ENCODE data around the gene ST6GALNAC1.
"Not testable (repeated sequence)": the region's sequence is repeated elsewhere in the genome, so short reads cannot be mapped to it uniquely, and the experiment has no call there.

ST6GALNAC1 gene

GRCh38 chr17:76617838-76618237 lies 25.7 kb downstream of the ST6GALNAC1 start:
- Histone ChIP-seq H3K27ac (ENCODE audit: low read depth, low read length) (no peak overlapping the region), H3K9ac (ENCODE audit: low read length in 5 of 5) (no peak overlapping the region), H3K36me3 (ENCODE audit: control insufficient read depth in 5 of 5, insufficient read depth in 5 of 5, low read length in 5 of 5) (no peaks in the 10 kb centered on the region), H3K4me3 (ENCODE audit: low read depth in 1 of 5, low read length in 5 of 5) (no peak overlapping the region), H3K4me1 (ENCODE audit: control insufficient read depth in 5 of 5, insufficient read depth in 5 of 5, low read length in 5 of 5) (no peaks in the 10 kb centered on the region), H3K9me3 (ENCODE audit: control insufficient read depth in 5 of 5, low read length in 5 of 5) (no peaks in the 10 kb centered on the region), H3K27me3 (ENCODE audit: control insufficient read depth in 5 of 5, insufficient read depth in 4 of 5, low read length in 5 of 5) (no peaks in the 10 kb centered on the region)

GRCh38 chr17:76614912-76615617 lies 28.5 kb downstream of the ST6GALNAC1 start:
- no peak overlapping the region for H3K4me3 ChIP-seq (ENCODE audit: low read depth in 1 of 5, low read length in 5 of 5)
- H3K36me3 ChIP-seq (ENCODE audit: control insufficient read depth in 5 of 5, insufficient read depth in 5 of 5, low read length in 5 of 5) = no peaks in the 10 kb centered on the region
- H3K27ac ChIP-seq (ENCODE audit: low read depth, low read length) = no peak overlapping the region
- H3K27me3 ChIP-seq (ENCODE audit: control insufficient read depth in 5 of 5, insufficient read depth in 4 of 5, low read length in 5 of 5) = no peaks in the 10 kb centered on the region
- H3K9me3 ChIP-seq (ENCODE audit: control insufficient read depth in 5 of 5, low read length in 5 of 5) = no peaks in the 10 kb centered on the region
- no peaks in the 10 kb centered on the region for H3K4me1 ChIP-seq (ENCODE audit: control insufficient read depth in 5 of 5, insufficient read depth in 5 of 5, low read length in 5 of 5)
- no peak overlapping the region for H3K9ac ChIP-seq (ENCODE audit: low read length in 5 of 5)

GRCh38 chr17:76614064-76614759 lies 29.3 kb downstream of the ST6GALNAC1 start:
- H3K27me3 ChIP-seq (ENCODE audit: control insufficient read depth in 5 of 5, insufficient read depth in 4 of 5, low read length in 5 of 5); H3K9ac ChIP-seq (ENCODE audit: low read length in 5 of 5); H3K36me3 ChIP-seq (ENCODE audit: control insufficient read depth in 5 of 5, insufficient read depth in 5 of 5, low read length in 5 of 5); H3K9me3 ChIP-seq (ENCODE audit: control insufficient read depth in 5 of 5, low read length in 5 of 5); H3K27ac ChIP-seq (ENCODE audit: low read depth, low read length); H3K4me1 ChIP-seq (ENCODE audit: control insufficient read depth in 5 of 5, insufficient read depth in 5 of 5, low read length in 5 of 5); H3K4me3 ChIP-seq (ENCODE audit: low read depth in 1 of 5, low read length in 5 of 5): not testable (repeated sequence)

- Histone ChIP-seq H3K36me3 (ENCODE audit: control insufficient read depth in 5 of 5, insufficient read depth in 5 of 5, low read length in 5 of 5) (no peaks in the 10 kb centered on the region), H3K4me1 (ENCODE audit: control insufficient read depth in 5 of 5, insufficient read depth in 5 of 5, low read length in 5 of 5) (no peaks in the 10 kb centered on the region), H3K27ac (ENCODE audit: low read depth, low read length) (no peak overlapping the region), H3K27me3 (ENCODE audit: control insufficient read depth in 5 of 5, insufficient read depth in 4 of 5, low read length in 5 of 5) (no peaks in the 10 kb centered on the region), H3K9me3 (ENCODE audit: control insufficient read depth in 5 of 5, low read length in 5 of 5) (no peaks in the 10 kb centered on the region), H3K9ac (ENCODE audit: low read length in 5 of 5) (no peak overlapping the region), H3K4me3 (ENCODE audit: low read depth in 1 of 5, low read length in 5 of 5) (no peak overlapping the region)
These were observed 30.3 kb downstream of the ST6GALNAC1 start for GRCh38 chr17:76612977-76613851.

GRCh38 chr17:76612465-76612864 lies 31.1 kb downstream of the ST6GALNAC1 start:
- Histone ChIP-seq H3K4me3 (ENCODE audit: low read depth in 1 of 5, low read length in 5 of 5) (no peak overlapping the region), H3K4me1 (ENCODE audit: control insufficient read depth in 5 of 5, insufficient read depth in 5 of 5, low read length in 5 of 5) (no peaks in the 10 kb centered on the region), H3K36me3 (ENCODE audit: control insufficient read depth in 5 of 5, insufficient read depth in 5 of 5, low read length in 5 of 5) (no peaks in the 10 kb centered on the region), H3K27ac (ENCODE audit: low read depth, low read length) (no peak overlapping the region), H3K9me3 (ENCODE audit: control insufficient read depth in 5 of 5, low read length in 5 of 5) (no peaks in the 10 kb centered on the region), H3K27me3 (ENCODE audit: control insufficient read depth in 5 of 5, insufficient read depth in 4 of 5, low read length in 5 of 5) (no peaks in the 10 kb centered on the region), H3K9ac (ENCODE audit: low read length in 5 of 5) (no peak overlapping the region)

- Histone ChIP-seq H3K9ac (ENCODE audit: low read length in 5 of 5) (no peak overlapping the region), H3K9me3 (ENCODE audit: control insufficient read depth in 5 of 5, low read length in 5 of 5) (no peaks in the 10 kb centered on the region), H3K27ac (ENCODE audit: low read depth, low read length) (no peak overlapping the region), H3K27me3 (ENCODE audit: control insufficient read depth in 5 of 5, insufficient read depth in 4 of 5, low read length in 5 of 5) (no peaks in the 10 kb centered on the region), H3K4me1 (ENCODE audit: control insufficient read depth in 5 of 5, insufficient read depth in 5 of 5, low read length in 5 of 5) (no peaks in the 10 kb centered on the region), H3K4me3 (ENCODE audit: low read depth in 1 of 5, low read length in 5 of 5) (no peak overlapping the region), H3K36me3 (ENCODE audit: control insufficient read depth in 5 of 5, insufficient read depth in 5 of 5, low read length in 5 of 5) (no peaks in the 10 kb centered on the region)
These were observed 31.8 kb downstream of the ST6GALNAC1 start for GRCh38 chr17:76611758-76612157.

GRCh38 chr17:76611080-76611749 lies 32.3 kb downstream of the ST6GALNAC1 start:
- H3K27ac ChIP-seq (ENCODE audit: low read depth, low read length); H3K36me3 ChIP-seq (ENCODE audit: control insufficient read depth in 5 of 5, insufficient read depth in 5 of 5, low read length in 5 of 5); H3K4me1 ChIP-seq (ENCODE audit: control insufficient read depth in 5 of 5, insufficient read depth in 5 of 5, low read length in 5 of 5); H3K27me3 ChIP-seq (ENCODE audit: control insufficient read depth in 5 of 5, insufficient read depth in 4 of 5, low read length in 5 of 5); H3K9me3 ChIP-seq (ENCODE audit: control insufficient read depth in 5 of 5, low read length in 5 of 5); H3K4me3 ChIP-seq (ENCODE audit: low read depth in 1 of 5, low read length in 5 of 5); H3K9ac ChIP-seq (ENCODE audit: low read length in 5 of 5): not testable (repeated sequence)

GRCh38 chr17:76606685-76607084 lies 36.9 kb downstream of the ST6GALNAC1 start:
- not testable (repeated sequence) for H3K9ac ChIP-seq (ENCODE audit: low read length in 5 of 5); H3K27ac ChIP-seq (ENCODE audit: low read depth, low read length); H3K27me3 ChIP-seq (ENCODE audit: control insufficient read depth in 5 of 5, insufficient read depth in 4 of 5, low read length in 5 of 5); H3K9me3 ChIP-seq (ENCODE audit: control insufficient read depth in 5 of 5, low read length in 5 of 5); H3K4me3 ChIP-seq (ENCODE audit: low read depth in 1 of 5, low read length in 5 of 5); H3K4me1 ChIP-seq (ENCODE audit: control insufficient read depth in 5 of 5, insufficient read depth in 5 of 5, low read length in 5 of 5); H3K36me3 ChIP-seq (ENCODE audit: control insufficient read depth in 5 of 5, insufficient read depth in 5 of 5, low read length in 5 of 5)

GRCh38 chr17:76601065-76601464 lies 42.5 kb downstream of the ST6GALNAC1 start:
- Histone ChIP-seq H3K9me3 (ENCODE audit: control insufficient read depth in 5 of 5, low read length in 5 of 5) (no peaks in the 10 kb centered on the region), H3K9ac (ENCODE audit: low read length in 5 of 5) (no peak overlapping the region), H3K36me3 (ENCODE audit: control insufficient read depth in 5 of 5, insufficient read depth in 5 of 5, low read length in 5 of 5) (no peaks in the 10 kb centered on the region), H3K4me1 (ENCODE audit: control insufficient read depth in 5 of 5, insufficient read depth in 5 of 5, low read length in 5 of 5) (peaks cover 0 to 30% (median 15%) of the 10 kb centered on the region in 5 donors), H3K4me3 (ENCODE audit: low read depth in 1 of 5, low read length in 5 of 5) (no peak overlapping the region), H3K27me3 (ENCODE audit: control insufficient read depth in 5 of 5, insufficient read depth in 4 of 5, low read length in 5 of 5) (peaks cover 0 to 2% (median 0%) of the 10 kb centered on the region in 5 donors), H3K27ac (ENCODE audit: low read depth, low read length) (no peak overlapping the region)

All from subcutaneous abdominal adipose tissue (tissue), 5 donors.